ENCODE data around the gene MRC2.

MRC2 gene

DNA sequence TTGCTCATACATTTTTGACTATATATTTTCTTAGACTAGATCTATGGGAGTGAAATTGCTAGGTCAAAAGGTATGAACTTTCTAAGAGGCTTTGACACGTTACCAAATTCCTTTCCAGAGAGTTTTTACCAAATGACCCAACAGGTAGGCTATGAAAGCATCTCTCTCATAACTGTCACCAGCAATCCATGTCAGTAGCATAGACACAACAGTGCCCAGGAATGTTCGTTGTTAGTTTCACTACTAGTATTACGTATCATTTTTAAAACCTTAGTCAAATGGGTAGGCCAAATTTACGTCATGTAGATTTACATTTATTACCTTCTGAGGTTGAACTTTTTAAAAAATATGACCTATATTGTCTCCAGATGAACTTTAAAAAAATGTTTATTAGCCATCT lies 113.8 kb downstream of the MRC2 start:
- TF ChIP-seq ZC3H10 (CRISPR knock-in tag; IDR thresholded peaks at IDR 0.05), result no peak
- no peak for TF ChIP-seq PATZ1 (CRISPR knock-in tag; IDR thresholded peaks at IDR 0.05; ENCODE audit: borderline replicate concordance)
- TF ChIP-seq CSDC2 (CRISPR knock-in tag; IDR thresholded peaks at IDR 0.05), result no peak
- no peak for TF ChIP-seq TCF4 (CRISPR knock-in tag; IDR thresholded peaks at IDR 0.05; ENCODE audit: borderline replicate concordance)
- TF ChIP-seq POU6F1 (CRISPR knock-in tag; IDR thresholded peaks at IDR 0.05; ENCODE audit: borderline replicate concordance, low read depth), result no peak
- no peak for TF ChIP-seq GLIS3 (CRISPR knock-in tag; IDR thresholded peaks at IDR 0.05)
- TF ChIP-seq TSHZ2 (CRISPR knock-in tag; IDR thresholded peaks at IDR 0.05), result no peak
- no peak for TF ChIP-seq ZNF70 (CRISPR knock-in tag; IDR thresholded peaks at IDR 0.05)
- no peak for TF ChIP-seq ZFP3 (CRISPR knock-in tag; IDR thresholded peaks at IDR 0.05)
- TF ChIP-seq PPARA (CRISPR knock-in tag; IDR thresholded peaks at IDR 0.05; ENCODE audit: borderline replicate concordance), result no peak
- TF ChIP-seq ZNF565 (CRISPR knock-in tag; conservative IDR thresholded peaks at IDR 0.05; ENCODE audit: low read depth), result no peak
- TF ChIP-seq ARNTL (CRISPR knock-in tag; IDR thresholded peaks at IDR 0.05; ENCODE audit: borderline replicate concordance, low read depth), result no peak
- no peak for TF ChIP-seq ESRRG (CRISPR knock-in tag; IDR thresholded peaks at IDR 0.05)
- TF ChIP-seq BACH2 (CRISPR knock-in tag; IDR thresholded peaks at IDR 0.05; ENCODE audit: borderline replicate concordance), result no peak
- TF ChIP-seq ZNF8 (CRISPR knock-in tag; IDR thresholded peaks at IDR 0.05), result no peak
- no peak for TF ChIP-seq ISL1 (CRISPR knock-in tag; IDR thresholded peaks at IDR 0.05)
- TF ChIP-seq, protein P1, sequence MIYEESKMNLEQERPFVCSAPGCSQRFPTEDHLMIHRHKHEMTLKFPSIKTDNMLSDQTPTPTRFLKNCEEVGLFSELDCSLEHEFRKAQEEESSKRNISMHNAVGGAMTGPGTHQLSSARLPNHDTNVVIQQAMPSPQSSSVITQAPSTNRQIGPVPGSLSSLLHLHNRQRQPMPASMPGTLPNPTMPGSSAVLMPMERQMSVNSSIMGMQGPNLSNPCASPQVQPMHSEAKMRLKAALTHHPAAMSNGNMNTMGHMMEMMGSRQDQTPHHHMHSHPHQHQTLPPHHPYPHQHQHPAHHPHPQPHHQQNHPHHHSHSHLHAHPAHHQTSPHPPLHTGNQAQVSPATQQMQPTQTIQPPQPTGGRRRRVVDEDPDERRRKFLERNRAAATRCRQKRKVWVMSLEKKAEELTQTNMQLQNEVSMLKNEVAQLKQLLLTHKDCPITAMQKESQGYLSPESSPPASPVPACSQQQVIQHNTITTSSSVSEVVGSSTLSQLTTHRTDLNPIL (CRISPR knock-in tag; IDR thresholded peaks at IDR 0.05; ENCODE audit: low read depth), result no peak
- no peak for TF ChIP-seq TOX (CRISPR knock-in tag; IDR thresholded peaks at IDR 0.05; ENCODE audit: borderline replicate concordance)
- TF ChIP-seq, protein P2, sequence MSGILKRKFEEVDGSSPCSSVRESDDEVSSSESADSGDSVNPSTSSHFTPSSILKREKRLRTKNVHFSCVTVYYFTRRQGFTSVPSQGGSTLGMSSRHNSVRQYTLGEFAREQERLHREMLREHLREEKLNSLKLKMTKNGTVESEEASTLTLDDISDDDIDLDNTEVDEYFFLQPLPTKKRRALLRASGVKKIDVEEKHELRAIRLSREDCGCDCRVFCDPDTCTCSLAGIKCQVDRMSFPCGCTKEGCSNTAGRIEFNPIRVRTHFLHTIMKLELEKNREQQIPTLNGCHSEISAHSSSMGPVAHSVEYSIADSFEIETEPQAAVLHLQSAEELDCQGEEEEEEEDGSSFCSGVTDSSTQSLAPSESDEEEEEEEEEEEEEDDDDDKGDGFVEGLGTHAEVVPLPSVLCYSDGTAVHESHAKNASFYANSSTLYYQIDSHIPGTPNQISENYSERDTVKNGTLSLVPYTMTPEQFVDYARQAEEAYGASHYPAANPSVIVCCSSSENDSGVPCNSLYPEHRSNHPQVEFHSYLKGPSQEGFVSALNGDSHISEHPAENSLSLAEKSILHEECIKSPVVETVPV (CRISPR knock-in tag; IDR thresholded peaks at IDR 0.05), result no peak
- TF ChIP-seq SNAI2 (CRISPR knock-in tag; IDR thresholded peaks at IDR 0.05), result no peak
- no peak for ATAC-seq

All from SK-N-SH treated with all-trans-retinoic acid at 6 μM for 48 hours (cell line).